GM12801 (cell line): ENCODE measurements around the gene OBSCN.

ENCODE experiments used
- TF ChIP-seq, protein P1 (sequence below): IDR thresholded peaks from one replicate; pipeline ENCODE4 v1.5.1; 2011; ENCODE audit warnings: control low read depth; ENCODE audit not compliant: insufficient read length; ENCODE audit errors: extremely low read depth

The OBSCN gene

GRCh38 chr1:228368801-228369607, 161.2 kb downstream of the OBSCN start:
- TF ChIP-seq, protein P1, sequence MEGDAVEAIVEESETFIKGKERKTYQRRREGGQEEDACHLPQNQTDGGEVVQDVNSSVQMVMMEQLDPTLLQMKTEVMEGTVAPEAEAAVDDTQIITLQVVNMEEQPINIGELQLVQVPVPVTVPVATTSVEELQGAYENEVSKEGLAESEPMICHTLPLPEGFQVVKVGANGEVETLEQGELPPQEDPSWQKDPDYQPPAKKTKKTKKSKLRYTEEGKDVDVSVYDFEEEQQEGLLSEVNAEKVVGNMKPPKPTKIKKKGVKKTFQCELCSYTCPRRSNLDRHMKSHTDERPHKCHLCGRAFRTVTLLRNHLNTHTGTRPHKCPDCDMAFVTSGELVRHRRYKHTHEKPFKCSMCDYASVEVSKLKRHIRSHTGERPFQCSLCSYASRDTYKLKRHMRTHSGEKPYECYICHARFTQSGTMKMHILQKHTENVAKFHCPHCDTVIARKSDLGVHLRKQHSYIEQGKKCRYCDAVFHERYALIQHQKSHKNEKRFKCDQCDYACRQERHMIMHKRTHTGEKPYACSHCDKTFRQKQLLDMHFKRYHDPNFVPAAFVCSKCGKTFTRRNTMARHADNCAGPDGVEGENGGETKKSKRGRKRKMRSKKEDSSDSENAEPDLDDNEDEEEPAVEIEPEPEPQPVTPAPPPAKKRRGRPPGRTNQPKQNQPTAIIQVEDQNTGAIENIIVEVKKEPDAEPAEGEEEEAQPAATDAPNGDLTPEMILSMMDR, result no peak

DNA sequence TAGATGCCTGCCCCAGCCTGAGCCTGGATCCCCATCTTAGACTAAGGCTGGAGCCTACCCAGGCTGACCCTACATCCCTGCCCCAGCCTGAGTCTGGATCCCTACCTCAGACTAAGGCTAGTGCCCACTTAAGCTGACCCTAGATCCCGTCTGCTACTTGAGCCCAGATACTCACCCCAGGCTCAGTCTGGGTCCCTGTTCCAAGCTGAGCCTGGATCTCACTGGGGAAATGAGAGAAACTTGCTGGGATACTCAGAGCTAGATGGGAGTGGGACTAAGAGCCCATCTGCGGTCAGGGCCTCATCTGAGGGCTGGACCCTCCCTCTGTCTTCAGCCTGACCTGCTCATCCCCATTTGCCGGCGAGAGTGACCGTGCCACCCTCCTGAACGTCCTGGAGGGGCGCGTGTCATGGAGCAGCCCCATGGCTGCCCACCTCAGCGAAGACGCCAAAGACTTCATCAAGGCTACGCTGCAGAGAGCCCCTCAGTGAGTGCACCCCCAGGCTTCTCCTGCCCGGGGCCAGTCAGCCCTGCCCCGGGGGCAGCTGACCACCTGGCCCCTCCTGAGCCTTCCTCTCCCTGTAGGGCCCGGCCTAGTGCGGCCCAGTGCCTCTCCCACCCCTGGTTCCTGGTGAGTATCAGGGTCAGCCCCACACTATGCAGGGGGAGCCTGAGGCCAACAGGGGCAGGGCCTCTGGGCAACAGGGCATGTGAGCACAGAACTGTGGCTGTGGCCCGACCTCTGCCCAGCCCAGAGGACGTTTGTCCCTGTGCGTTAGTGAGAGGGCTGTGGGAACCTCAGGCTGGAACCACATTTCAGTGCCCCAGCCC, 162.0 kb downstream of the OBSCN start:
- TF ChIP-seq, protein P1, result no peak

- TF ChIP-seq, protein P1, result no peak
Observed at GRCh38 chr1:228370439-228370940, 162.6 kb downstream of the OBSCN start.

DNA sequence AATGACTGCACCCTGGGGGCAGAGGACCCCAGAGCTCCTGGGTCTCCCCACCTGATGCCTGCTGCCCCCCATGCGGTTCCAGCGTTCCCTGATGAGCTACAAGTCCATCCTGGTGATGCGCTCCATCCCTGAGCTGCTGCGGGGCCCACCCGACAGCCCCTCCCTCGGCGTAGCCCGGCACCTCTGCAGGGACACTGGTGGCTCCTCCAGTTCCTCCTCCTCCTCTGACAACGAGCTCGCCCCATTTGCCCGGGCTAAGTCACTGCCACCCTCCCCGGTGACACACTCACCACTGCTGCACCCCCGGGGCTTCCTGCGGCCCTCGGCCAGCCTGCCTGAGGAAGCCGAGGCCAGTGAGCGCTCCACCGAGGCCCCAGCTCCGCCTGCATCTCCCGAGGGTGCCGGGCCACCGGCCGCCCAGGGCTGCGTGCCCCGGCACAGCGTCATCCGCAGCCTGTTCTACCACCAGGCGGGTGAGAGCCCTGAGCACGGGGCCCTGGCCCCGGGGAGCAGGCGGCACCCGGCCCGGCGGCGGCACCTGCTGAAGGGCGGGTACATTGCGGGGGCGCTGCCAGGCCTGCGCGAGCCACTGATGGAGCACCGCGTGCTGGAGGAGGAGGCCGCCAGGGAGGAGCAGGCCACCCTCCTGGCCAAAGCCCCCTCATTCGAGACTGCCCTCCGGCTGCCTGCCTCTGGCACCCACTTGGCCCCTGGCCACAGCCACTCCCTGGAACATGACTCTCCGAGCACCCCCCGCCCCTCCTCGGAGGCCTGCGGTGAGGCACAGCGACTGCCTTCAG, 163.3 kb downstream of the OBSCN start:
- TF ChIP-seq, protein P1, result no peak

- TF ChIP-seq, protein P1, result no peak
Observed at GRCh38 chr1:228371741-228372182, 163.9 kb downstream of the OBSCN start.

- TF ChIP-seq, protein P1, result no peak
Observed at GRCh38 chr1:228372183-228373003, 164.5 kb downstream of the OBSCN start.
